KOPT-K1 (cell line): ENCODE results near the gene VPS26B.
A peak's percentile ranks its signal among the peaks of the same experiment; 100 is the strongest.
"Not testable (repeated sequence)": the region's sequence is repeated elsewhere in the genome, so short reads cannot be mapped to it uniquely, and the experiment has no call there.

Source experiments
- H3K27ac ChIP-seq: fragments of 200-600 bp; sonication (generic); 2 replicates; pipeline ENCODE4 v1.5.1; 2016; ENCODE audit warnings: antibody characterized with exemption, mild to moderate bottlenecking, low read depth, low read length; ENCODE audit not compliant: poor library complexity, severe bottlenecking
- H3K36me3 ChIP-seq: fragments of 200-600 bp; sonication (generic); 2 replicates; pipeline ENCODE4 v1.5.1; 2017; ENCODE audit warnings: antibody characterized with exemption, mild to moderate bottlenecking, low read length, moderate library complexity; ENCODE audit not compliant: insufficient read depth
- H3K9me3 ChIP-seq: fragments of 200-600 bp; sonication (generic); 2 replicates; pipeline ENCODE4 v1.5.1; 2017; ENCODE audit warnings: antibody characterized with exemption, low read length, mild to moderate bottlenecking; ENCODE audit not compliant: insufficient read depth, poor library complexity, severe bottlenecking

The VPS26B gene

GRCh38 chr11:134244593-134244992, 20.1 kb downstream of the VPS26B start:
- H3K27ac ChIP-seq, result no peak overlapping the region
- H3K9me3 ChIP-seq, result no peaks in the 10 kb centered on the region
- peaks cover 100% of the 10 kb centered on the region for H3K36me3 ChIP-seq

GRCh38 chr11:134245434-134245833, 21.0 kb downstream of the VPS26B start:
- Histone ChIP-seq H3K36me3 (peaks cover 100% of the 10 kb centered on the region), H3K27ac (no peak overlapping the region), H3K9me3 (no peaks in the 10 kb centered on the region)

GRCh38 chr11:134246100-134246499, 21.6 kb downstream of the VPS26B start:
- peaks cover 100% of the 10 kb centered on the region for H3K36me3 ChIP-seq
- no peak overlapping the region for H3K27ac ChIP-seq
- H3K9me3 ChIP-seq, result no peaks in the 10 kb centered on the region

- Histone ChIP-seq H3K9me3 (no peaks in the 10 kb centered on the region), H3K27ac (no peak overlapping the region), H3K36me3 (peaks cover 99% of the 10 kb centered on the region)
Observed at GRCh38 chr11:134246678-134247077, 22.2 kb downstream of the VPS26B start.

- Histone ChIP-seq H3K27ac (no peak overlapping the region), H3K36me3 (peaks cover 75% of the 10 kb centered on the region), H3K9me3 (no peaks in the 10 kb centered on the region)
Observed at GRCh38 chr11:134248910-134249480, 24.5 kb downstream of the VPS26B start.

GRCh38 chr11:134250246-134250645, 25.8 kb downstream of the VPS26B start:
- no peaks in the 10 kb centered on the region for H3K9me3 ChIP-seq
- H3K27ac ChIP-seq, result no peak overlapping the region
- H3K36me3 ChIP-seq, result peaks cover 63% of the 10 kb centered on the region

GRCh38 chr11:134250675-134251074, 26.2 kb downstream of the VPS26B start:
- H3K9me3 ChIP-seq, result no peaks in the 10 kb centered on the region
- no peak overlapping the region for H3K27ac ChIP-seq
- peaks cover 59% of the 10 kb centered on the region for H3K36me3 ChIP-seq

- Histone ChIP-seq H3K9me3 (no peaks in the 10 kb centered on the region), H3K36me3 (peaks cover 46% of the 10 kb centered on the region), H3K27ac (peak overlapping the region; percentile 67)
Observed at GRCh38 chr11:134252346-134253187, 28.1 kb downstream of the VPS26B start.

GRCh38 chr11:134253188-134253993, 28.9 kb downstream of the VPS26B start, which contains the start of the genes ACAD8 and THYN1:
ACAD8 (plus strand) TSS chr11:134253568; CDS start chr11:134253601, 33 bp downstream.
THYN1 (minus strand) TSS chr11:134253352; CDS start chr11:134252882, 470 bp downstream.
- Histone ChIP-seq H3K36me3 (peaks cover 43% of the 10 kb centered on the region), H3K27ac (peak within 1 kb of the TSS; percentile 67), H3K9me3 (no peaks in the 10 kb centered on the region)

- Histone ChIP-seq H3K27ac (no peak overlapping the region), H3K9me3 (no peaks in the 10 kb centered on the region), H3K36me3 (peaks cover 43% of the 10 kb centered on the region)
Observed at GRCh38 chr11:134254433-134255183, 30.1 kb downstream of the VPS26B start.

GRCh38 chr11:134255184-134255561, 30.7 kb downstream of the VPS26B start:
- H3K36me3 ChIP-seq, result peaks cover 42% of the 10 kb centered on the region
- not testable (repeated sequence) for H3K9me3 ChIP-seq, H3K27ac ChIP-seq

GRCh38 chr11:134257101-134257500, 32.6 kb downstream of the VPS26B start:
- no peaks in the 10 kb centered on the region for H3K9me3 ChIP-seq
- H3K27ac ChIP-seq, result no peak overlapping the region
- peaks cover 42% of the 10 kb centered on the region for H3K36me3 ChIP-seq

- peaks cover 56% of the 10 kb centered on the region for H3K36me3 ChIP-seq
- H3K27ac ChIP-seq, result no peak overlapping the region
- no peaks in the 10 kb centered on the region for H3K9me3 ChIP-seq
Observed at GRCh38 chr11:134258577-134258976, 34.1 kb downstream of the VPS26B start.

GRCh38 chr11:134260503-134260902, 36.0 kb downstream of the VPS26B start:
- H3K36me3 ChIP-seq, result peaks cover 66% of the 10 kb centered on the region
- peak overlapping the region; percentile 39 for H3K27ac ChIP-seq
- no peaks in the 10 kb centered on the region for H3K9me3 ChIP-seq
